HEK293T (cell line): Measurements from ENCODE around the gene INO80D.
"Not testable (repeated sequence)": the region's sequence is repeated elsewhere in the genome, so short reads cannot be mapped to it uniquely, and the experiment has no call there.

Experiments used
- ARNT ChIP-seq: fragments of 450-650 bp; IDR thresholded peaks from 2 replicates; pipeline ENCODE4 v1.6.1; 2017; ENCODE audit warnings: mild to moderate bottlenecking
- CTBP1 ChIP-seq: fragments of 450-650 bp; IDR thresholded peaks from 2 replicates; pipeline ENCODE4 v1.6.1; 2016; ENCODE audit warnings: borderline replicate concordance
- FOXK2 ChIP-seq: fragments of 450-650 bp; IDR thresholded peaks from 2 replicates; pipeline ENCODE4 v1.6.1; 2016; ENCODE audit warnings: mild to moderate bottlenecking
- FOXM1 ChIP-seq: fragments of 450-650 bp; IDR thresholded peaks from 2 replicates; pipeline ENCODE4 v1.6.1; 2017; ENCODE audit warnings: mild to moderate bottlenecking, borderline replicate concordance
- SP1 ChIP-seq: fragments of 450-650 bp; IDR thresholded peaks from 2 replicates; pipeline ENCODE4 v1.6.1; 2017
- ZNF384 ChIP-seq: fragments of 450-650 bp; IDR thresholded peaks from 2 replicates; pipeline ENCODE4 v1.6.1; 2016

DNA sequence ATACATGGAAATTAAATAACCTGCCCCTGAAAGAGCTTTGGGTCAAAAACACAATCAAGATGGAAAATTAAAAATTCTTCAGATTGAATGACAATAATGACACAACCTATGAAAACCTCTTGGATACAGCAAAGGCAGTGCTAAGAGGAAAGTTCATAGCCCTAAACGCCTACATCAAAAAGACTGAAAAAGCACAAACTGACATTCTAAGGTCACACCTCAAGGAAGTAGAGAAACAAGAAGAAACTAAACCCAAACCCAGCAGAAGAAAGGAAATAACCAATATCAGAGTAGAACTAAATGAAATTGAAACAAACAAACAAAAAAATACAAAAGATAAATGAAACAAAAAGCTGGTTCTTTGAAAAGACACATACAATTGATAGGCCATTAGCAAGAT, 52.5 kb downstream of the INO80D start:
- not testable (repeated sequence) for TF ChIP-seq SP1, FOXK2, ZNF384, FOXM1, ARNT, CTBP1
